Measurements from ENCODE around the gene STK32B.

The STK32B gene

DNA sequence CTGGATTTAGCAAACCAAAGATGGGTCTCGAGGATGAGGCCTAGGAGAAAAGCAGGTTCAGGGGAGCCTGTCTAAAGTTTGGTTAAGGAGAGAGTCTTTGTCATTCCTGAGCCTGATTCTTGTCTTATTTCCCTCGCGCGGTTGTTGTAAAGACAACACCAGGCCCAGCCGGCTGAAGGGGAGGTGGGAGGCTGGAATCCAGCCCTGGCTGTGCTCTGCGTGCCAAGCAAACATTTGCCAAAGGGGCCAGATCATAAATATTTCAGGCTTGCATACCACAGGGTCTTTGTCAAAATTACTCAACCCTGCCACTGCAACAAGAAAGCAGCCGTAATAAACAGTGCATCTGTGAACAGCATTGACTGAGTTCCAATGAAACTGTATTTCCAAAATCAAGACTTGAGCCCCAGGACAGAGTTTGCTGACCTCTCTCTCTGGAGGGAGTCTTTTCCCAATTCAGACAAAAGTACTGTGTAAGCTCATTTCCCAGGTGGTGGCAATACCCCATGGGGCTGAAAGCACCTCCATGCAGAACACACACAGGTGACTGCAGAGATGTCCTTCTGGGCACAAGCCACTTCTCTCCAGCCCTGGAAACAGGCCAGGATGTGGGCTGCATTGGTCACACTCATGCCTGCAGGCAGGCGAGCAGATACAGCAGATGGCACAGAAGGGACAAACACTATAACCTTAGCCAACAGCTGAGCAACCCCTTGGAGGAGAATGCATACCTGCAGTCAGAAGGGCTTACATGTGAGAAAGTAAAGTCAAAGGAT is 320.3 kb downstream of the STK32B start:
- DNase-seq = no peak

DNA sequence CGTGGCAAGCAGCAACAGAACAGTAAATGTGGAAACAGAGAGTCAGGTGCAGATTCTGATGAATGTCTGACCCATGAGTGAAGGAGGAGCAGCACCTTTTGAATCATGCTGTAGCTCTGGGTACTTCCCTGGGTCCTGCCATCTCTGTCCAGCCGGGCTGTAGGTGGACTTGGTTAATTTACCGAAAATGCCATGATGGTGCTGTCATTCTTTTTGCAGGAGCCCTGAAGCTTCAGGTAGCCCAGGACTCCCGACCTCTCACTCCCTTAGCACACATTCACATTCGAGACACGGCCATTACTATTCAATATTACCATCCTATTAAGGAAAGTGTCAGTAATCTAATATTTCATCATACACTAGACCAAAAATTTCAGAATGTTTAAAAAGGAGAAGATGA is 320.9 kb downstream of the STK32B start:
- no peak for DNase-seq

DNA sequence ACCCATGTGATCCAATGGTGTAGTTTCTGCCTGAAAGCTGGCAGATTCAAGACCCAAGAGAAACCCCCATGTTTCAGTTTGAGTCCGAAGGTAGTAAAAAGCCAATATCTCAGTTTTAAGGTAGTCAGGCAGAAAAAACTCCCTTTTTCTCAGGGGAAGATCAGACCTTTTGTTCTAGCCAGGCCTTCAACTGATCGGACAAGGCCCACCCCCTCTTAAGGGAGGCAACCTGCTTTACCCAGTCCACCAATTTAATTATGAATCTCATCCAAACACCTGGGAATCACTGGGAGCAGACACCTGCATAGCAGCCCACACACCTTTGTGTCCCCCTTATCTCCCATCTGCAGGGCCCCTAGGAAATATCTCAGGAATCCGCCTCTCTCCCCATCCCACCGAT is 322.0 kb downstream of the STK32B start:
- DNase-seq = no peak

DNA sequence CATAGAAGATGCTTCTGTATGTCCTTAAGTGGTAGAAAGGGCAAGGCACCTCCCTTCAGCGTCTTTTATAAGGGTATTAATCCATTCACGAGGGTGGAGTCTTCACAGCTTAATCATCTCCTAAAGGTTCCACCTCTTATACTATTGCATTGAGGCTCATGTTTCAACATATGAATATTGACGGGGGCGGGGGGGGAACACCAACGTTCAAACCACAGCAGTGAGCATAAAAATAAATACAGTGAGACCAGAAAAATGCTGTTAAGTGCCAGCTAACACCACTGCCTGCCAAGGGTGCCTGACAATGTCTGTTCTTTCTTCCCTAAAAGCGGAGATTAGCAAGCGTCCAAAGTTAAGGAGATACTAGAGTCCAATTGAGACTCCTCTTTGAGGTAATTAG is 323.3 kb downstream of the STK32B start:
- no peak for DNase-seq

DNA sequence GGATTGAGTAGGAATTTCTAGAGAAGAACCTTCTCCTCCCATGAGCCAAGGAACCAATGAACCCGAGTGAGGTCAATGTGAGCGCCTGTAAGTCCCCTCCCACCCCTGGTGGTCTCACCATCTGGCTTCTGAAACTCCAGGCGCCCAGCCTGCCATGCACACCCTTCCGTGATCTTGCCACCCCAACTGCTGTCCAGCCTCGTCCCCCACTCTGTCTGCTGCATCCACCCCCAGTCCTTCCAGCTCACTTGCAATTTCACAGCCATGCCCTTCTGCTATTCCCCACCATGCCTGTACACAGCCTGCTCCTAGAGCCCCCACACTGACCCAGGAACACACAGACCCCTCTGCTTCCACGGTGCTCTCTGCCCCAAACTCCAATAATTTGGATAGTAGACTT is 323.7 kb downstream of the STK32B start:
- no peak for DNase-seq

DNA sequence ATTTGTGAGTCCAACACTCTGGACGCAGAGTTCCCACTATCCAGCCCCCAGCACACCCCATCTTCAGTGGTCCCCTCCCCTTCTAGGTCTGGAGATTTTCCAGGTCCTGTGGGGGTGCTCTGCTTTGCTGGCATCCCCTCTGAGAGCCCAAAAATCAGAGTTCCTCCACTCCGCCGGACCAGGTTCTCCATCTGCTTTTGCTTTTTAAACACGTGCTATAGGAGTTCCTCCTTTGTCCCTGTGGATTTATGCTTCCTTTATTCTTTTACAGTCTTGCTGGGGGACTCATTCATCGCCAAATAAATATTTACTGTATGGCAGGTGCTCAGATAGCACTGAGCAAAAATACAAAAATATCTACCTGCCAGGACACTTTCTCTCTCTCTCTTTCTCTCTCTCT is 324.7 kb downstream of the STK32B start:
- no peak for DNase-seq

DNA sequence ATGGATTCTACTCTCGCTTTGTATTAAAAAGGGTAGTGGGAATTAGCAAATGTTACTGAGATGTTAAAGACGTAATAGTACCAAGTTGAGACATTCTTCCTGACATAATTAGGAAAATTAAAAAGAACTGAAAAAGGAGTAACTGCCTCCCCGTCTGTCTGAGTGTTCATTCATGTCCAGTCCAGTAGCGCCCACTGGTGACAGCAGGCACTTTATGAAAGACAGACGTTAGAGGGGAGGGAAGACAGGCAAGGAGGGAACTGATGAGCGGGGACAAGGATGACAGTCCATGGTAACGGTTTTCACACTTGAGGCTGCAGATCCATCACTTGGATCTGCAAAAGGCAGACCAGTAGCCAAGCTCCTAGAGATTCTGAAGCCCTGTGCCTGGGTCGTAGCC is 326.7 kb downstream of the STK32B start:
- DNase-seq = peak; percentile 3

DNA sequence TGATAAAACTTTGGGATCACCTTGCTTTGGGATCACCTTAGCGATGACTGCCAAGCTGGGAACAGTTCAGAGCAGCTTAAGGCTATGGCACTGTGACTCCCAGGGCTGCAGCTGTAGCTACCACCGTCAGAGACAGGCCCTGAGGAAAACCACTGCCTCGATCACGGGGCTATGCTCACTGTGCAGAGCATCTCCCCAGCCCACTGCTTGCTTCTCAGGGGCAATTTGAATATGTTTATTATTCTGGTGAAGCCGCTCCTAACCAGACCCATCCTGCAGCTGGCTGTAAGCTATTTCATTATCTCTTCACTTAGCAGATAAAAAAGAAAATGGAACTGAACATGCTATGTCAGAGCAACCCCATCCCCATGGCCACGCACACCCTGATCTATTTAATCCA is 328.6 kb downstream of the STK32B start:
- DNase-seq = no peak

DNA sequence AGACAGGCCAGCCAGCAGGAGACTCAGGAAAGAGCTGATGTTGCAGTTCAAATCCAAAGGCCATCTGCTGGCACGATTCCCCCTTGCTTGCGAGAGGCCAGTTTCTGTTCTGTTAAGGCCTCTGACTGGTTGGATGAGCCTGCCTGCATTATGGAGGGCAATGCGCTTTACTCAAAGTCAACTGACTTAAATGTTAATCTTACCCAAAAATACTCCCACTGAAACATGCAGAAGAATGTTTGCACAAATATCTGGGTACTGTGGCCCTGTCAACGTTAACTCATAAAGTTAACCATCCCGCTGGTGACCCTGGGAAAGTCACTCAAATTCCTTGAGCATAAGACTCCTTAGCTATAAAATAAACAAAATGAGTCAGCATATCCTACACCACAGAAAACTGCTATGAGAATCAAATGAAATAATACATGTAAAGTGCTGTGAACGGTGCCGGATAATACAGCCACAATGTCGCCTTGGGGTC is 330.7 kb downstream of the STK32B start:
- DNase-seq = no peak

DNA sequence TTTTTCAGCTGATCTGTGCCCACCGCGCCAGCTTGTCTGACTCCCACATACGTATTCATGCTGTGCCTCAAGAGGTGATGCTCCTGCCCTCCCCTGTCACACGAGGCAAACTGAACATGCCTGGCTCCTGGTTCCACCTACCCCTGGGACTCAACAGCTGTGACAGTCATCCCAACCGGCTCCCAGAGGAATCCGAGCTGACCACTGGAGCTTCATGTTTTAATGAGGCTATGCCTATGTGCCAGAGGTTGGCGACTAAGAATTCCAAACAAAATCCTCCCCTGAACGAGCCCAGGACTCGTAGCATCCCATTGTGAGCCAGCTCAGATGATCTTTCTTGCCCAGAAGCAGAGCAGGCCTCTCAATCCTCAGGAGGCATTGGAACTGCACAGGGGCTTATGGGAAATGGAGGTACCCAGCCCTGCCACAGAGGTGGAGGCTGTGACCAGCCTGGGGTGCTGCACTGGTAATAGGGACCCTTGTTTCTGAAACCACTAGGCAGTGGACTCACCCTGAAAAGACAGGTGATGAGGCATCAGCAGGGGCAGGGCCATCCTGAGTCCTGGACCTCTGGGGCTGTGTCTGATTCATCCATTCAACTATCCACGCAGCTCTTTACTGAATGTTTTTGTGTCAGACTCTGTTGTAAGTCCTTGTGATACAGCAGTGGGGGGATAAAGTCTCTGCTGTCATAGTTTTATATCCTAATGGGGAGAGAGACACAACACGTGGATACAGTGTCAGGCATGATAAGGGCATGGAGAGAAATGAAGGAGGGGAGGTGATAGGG is 332.1 kb downstream of the STK32B start:
- DNase-seq = no peak

DNA sequence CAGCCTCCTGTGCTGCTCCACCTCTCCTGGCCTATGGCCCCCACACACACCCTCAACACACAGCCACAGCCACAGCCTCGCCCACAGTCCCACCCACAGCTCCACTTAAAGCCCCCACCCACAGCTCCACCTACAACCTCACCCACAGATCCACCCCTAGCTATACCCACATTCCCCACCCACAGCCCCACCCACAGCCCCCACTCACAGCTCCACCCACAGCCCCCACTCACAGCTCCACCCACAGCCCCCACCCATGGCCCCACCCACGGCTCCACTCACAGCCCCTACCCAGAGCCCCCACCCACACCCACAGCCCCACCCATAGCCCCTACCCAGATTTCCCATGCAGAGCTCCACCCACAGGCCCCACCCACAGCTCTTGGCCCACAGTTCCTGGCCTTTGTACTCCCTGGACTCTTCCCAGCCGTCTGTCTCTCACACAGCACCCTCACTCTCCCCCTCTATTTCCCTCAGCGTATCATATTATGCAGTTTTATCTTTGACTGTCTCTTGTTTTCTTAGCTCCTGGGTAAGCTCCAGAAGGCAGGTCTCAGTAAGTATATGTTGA is 334.5 kb downstream of the STK32B start:
- DNase-seq = no peak

DNA sequence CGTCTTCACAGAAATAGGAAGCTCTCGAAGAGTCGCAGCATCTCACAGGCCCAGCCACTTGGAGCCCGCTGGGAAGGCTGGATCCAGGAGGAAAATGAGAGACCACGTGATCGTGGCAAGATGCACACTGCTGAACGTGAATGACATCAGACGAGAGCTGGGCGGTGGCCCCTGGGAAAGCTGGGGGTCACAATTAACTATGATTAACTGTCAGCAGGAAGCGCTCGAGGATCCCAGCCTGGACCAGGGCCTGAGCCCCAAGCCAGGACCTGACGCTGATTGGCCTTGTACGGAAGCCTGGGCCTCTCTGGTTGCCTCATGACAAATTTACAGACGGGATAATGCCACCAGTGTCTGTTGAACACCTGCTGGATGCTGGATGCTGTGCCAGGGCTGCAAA is 335.6 kb downstream of the STK32B start:
- DNase-seq = no peak

DNA sequence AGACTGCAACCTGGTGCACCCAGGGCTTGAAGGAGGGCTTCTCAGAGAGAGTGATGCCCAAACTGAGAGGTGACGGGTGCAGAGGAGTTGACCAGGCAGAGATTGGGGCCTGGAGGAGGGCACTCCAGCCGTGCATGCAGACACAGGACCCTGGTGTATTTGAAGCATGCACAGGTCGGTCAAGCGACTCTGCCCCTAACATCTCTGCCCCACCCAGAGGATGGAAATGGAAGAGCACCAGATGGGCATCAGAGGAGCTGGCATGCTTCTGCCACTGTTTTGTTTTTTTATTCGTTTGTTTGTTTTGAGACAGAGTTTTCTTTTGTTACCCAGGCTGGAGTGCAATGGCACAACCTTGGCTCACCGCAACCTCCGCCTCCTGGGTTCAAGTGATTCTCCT is 336.2 kb downstream of the STK32B start:
- DNase-seq = no peak

DNA sequence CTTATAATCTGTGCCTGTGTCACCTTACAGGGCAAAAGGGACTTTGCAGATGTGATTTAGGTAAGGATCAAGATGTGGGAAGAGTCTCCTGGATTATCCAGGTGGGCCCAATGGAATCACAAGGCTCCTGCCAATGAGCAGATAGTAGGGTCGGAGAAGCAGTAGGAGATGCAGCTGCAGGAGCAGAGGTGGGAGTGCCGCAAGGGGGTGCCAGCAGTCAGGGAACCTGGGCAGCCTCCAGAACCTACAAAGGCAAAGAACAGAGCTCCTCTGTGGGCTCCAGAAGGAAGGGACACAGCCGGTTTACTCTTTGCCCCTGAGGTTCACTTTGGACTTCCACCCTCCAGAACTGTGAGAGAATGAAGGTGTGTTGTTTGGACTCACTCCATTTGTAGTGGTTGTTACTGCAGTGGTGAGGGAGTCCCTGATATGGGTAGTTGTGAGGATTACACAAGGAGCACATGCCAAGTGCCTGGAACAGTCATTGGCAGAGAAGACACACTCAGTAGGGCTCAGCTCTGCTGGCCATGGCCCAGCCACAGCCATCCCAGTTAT is 338.6 kb downstream of the STK32B start:
- DNase-seq = no peak

DNA sequence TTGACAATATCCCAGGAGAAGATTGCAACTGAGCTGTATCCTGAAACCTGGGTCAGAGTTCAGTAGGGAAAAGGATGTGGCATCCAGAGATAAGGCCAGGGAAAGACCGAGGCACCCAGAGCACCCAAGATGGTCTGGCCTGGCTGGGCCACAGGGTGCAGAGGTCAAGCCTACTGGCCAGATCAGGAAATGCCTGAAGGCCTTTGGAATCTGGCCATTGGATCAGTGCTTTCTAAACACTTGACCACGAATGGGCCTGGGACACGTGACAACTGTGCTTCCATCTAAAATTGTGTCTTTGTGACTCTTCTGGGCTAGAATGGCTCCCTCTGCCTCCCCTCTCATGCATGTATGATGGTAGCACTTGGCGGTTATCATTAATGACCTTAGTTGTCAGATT is 340.2 kb downstream of the STK32B start:
- DNase-seq = no peak

DNA sequence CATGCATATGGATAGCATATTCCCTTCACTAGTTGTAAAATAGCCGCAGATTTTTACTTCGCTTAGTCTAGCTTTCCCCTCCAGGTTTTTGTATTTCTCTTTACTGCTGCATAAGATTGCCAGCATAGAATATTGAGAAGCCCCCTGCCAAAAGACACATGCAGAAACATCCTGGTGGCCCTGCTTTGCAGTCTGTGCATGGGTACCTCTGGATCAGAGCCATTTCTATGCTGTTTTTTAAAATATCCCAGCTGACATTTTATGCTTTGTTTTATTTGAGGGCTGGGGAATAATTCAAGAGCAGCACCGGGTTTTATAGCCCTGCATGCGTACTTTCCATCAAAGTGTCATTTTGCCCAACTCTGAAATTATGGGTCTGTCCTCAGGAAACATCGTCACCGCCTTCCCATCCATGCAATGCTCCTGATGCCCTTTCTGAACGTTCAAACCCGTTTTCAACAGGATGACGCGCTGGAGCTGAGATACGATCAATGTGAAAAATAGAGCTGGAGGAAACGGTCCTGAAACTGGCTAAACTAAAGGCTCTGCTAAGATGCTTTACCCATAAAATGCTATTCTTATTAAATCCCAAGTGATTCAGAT is 342.7 kb downstream of the STK32B start:
- no peak for DNase-seq

DNA sequence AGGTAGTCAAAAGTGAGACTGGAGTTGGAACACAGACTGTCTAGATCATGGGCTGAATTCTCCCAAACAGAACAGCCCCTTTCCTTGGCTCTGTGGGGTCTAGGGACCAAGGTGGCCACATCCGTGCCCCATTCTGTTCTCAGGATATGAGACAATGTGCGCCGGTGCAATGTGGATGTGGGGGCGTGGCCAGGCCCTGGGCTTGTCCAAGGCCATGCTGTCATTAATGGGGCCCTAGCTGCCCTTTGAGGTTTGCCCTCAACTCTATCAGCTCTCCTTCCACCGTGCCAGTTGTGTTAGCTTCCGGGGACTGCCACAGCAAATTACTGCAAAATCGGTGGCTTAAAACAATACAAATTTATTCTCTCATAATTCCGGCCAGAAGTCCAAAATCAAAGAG is 344.5 kb downstream of the STK32B start:
- DNase-seq = no peak

DNA sequence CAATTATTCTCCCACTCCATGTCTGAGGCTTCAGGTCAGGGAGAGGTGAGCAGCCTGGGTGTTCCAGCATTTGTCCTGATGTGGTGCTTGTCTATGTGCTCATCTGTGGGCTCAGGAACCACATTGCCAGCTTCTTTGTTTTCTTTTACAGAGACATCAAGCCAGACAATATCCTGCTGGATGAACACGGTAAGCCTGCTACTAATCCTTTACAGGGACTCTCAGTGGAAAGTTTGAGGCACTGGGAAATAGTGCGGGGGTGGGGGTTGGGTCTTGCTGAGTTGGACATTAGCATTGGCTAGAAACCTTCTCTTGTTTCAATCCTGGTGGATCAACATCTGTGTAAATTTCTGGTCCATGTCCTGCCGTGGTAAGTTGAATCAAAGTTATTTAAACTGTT is 346.8 kb downstream of the STK32B start:
- DNase-seq = no peak

DNA sequence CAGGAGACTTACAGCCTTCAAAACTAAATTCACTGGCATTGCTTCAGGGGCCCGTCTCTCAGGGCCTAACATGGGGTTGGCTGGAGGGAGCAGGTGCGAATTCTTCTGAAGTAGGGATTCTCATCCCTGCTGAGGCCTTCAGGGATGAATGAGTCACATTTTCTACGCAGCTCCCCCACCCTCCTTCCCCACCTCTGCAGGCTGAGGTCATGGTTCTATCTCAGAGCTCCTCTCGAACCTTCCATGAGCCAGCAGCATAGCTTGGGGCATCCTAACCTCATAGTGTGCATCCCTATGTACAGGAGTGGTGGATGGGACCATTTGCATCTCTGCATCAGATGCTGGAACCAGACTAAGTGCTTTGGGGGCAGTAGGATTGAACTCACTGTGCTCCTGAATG is 347.8 kb downstream of the STK32B start:
- DNase-seq = no peak

DNA sequence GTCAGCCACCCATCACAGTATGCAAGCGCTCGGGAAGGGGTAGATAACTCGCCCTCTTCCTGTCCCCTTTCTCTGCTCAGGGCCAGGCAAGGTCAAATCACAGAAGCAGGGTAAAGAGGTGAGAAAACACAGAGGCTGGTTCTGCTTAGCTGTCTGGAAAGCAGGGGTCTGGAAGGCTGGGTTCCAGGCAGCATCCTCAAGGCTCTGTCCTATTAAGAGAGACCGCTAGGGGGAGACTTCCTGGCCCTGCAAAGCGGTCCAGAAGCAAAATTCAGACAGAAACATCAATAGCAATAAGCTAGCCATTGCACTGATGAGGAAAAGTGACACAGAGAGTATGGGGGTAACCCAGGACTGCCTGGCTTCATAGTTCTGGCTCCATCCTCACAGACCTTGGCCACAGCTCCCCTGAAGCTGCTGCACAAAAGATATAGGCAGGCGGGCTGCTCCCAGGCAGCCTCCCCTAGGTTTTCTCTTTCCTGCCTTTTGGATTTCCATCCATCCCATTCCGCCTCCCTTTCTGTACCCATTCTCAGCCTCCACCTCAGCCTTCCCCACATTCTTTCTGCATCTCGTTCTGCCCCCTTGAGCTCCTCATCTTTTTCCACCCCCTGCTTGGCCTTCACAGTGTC is 348.6 kb downstream of the STK32B start:
- peak; percentile 6 for DNase-seq

DNA sequence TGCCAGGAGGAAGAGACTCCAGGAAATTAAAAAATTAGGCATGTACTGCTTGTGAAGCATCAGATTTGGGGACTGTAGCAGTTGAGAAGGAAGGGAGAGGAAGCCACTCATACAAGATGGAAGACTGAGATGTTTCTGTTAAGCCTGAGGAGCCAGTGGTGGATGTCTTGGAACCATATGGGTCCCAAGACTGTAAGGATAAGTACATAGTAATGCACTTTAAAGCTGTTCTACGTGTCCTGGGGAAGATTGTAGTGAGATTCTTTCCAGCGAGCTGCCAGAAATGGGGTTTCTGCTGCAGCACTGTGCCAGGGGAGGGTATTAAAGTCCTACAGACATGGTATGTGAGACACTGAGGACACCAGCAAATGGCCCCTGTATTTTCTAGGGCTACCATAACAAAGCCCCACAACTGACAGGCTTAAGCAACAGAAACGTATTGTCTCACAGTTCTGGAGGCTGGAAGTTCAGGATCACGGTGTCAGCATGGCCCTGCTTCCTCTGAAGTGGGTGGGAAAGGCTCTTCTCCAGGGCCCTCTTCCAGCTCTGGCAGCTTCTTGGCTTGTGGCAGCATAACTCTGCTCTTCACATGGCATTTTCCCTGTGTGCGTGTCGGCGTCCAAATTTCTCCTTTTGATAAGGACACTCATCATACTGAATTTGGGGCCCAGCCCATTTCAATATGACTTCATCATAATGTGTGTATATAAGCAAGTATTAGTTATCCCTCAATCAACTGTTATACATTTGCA is 352.6 kb downstream of the STK32B start:
- DNase-seq = no peak

DNA sequence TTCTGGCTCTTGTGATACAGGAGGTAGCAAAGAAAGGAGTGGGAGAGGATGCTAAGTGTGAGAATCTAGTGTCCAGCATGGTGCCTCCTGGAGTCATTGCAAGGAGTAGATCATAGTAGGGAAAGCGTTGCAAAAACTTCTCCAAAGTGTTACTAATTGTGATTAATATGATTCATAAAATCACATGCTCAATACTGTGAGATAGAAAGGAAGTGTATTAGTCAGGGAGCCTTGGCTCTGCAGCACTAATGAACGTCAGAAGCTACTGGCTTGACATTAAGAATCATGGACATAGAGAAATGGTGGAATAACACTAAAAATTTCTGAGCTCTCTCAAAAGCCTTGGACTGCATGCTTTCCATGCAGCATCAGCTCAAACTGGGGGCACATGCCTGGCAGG is 358.0 kb downstream of the STK32B start:
- DNase-seq = no peak
